Heart left ventricle (tissue), 13 donors: ENCODE results near the gene MYCBP2.

Experiments used
- POLR2A ChIP-seq, 2 donors: fragments of 450-650 bp; IDR thresholded peaks; one replicate each; pipeline ENCODE4 v1.6.1; 2017; ENCODE audit warnings: antibody characterized with exemption in 2 of 2, mild to moderate bottlenecking in 2 of 2, moderate library complexity in 2 of 2
- TF ChIP-seq, protein P1 (sequence below), 12 donors: fragments of 200-600 bp; sonication (generic) in 4 of 12; IDR thresholded peaks; one replicate each; pipeline versions ENCODE4 v1.5.0 to v1.8.0; 2018 to 2022; ENCODE audit warnings: antibody characterized with exemption in 12 of 12, mild to moderate bottlenecking in 5 of 12
- donor health status: ischemic (EF 13 %, LVEDD 7.1; RV severe dilation, severe dysfunction).
- donor health status: DM: no; HTN: yes; CAD: no.
- donor health status: DM: no; HTN: no; CAD: no.
- donor health status: ischemic (EF 25% LVEDD 6.9; RV normal size, moderate dysfunction).
- donor health status: ischemic (EF 25% LVEDD 5.7; RV mildly dilated, moderate dysfunction).
- donor health status: ischemic (EF 35%, LVEDD 5.7; RV mildly dilated, moderate dysfunction).
- donor health status: nonischemic (EF 11% LVEDD 7.7; RV severe dilation, severe dysfunction).
- donor health status: DM: yes; HTN: yes; CAD: no.
- donor health status: PGD.
- donor health status: ischemic (EF 29% LVEDD 5.4; RV normal size, mild dysfunction).
- donor health status: nonischemic (EF 23%, LVEDD 6.1; RV moderate dilation, normal function).

DNA sequence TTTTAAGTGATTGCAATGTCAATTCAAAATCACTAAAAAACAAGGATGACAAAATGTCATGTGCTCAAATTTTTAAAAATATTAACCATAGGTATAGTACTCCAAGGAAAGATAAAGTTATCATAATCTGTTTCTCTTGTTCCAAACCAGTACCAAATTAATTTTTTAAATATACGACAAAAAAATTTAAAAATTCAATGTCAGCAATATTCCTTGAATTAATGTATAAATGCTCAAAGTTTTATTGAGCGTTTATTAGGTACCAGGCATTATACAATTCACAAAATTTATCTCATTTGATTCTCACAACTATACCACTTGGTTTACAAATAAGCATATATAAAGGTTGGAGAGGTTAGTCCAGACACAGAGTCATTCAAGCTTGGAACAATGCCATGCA lies 64.7 kb downstream of the MYCBP2 start:
- TF ChIP-seq, protein P1, sequence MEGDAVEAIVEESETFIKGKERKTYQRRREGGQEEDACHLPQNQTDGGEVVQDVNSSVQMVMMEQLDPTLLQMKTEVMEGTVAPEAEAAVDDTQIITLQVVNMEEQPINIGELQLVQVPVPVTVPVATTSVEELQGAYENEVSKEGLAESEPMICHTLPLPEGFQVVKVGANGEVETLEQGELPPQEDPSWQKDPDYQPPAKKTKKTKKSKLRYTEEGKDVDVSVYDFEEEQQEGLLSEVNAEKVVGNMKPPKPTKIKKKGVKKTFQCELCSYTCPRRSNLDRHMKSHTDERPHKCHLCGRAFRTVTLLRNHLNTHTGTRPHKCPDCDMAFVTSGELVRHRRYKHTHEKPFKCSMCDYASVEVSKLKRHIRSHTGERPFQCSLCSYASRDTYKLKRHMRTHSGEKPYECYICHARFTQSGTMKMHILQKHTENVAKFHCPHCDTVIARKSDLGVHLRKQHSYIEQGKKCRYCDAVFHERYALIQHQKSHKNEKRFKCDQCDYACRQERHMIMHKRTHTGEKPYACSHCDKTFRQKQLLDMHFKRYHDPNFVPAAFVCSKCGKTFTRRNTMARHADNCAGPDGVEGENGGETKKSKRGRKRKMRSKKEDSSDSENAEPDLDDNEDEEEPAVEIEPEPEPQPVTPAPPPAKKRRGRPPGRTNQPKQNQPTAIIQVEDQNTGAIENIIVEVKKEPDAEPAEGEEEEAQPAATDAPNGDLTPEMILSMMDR (IDR thresholded peaks at IDR 0.05) = no peak
- no peak for TF ChIP-seq POLR2A (IDR thresholded peaks at IDR 0.05)
